ENCODE data around the gene SSR1. TPM values are rescaled to one million over a fixed set of nuclear protein-coding genes. Genes with fewer than 3 reads are reported as not detected.

SSR1 gene
- total RNA-seq, 1 donor from 2014 or later, result 289 TPM

GRCh38 chr6:7243179-7243981 lies 69.6 kb downstream of the SSR1 start:
- Mint-ChIP-seq H3K4me1 (ENCODE audit: low read depth, unreplicated experiment) (peaks cover 21% of the 10 kb centered on the region), H3K27me3 (ENCODE audit: low read depth, unreplicated experiment) (no peaks in the 10 kb centered on the region), H3K9me3 (ENCODE audit: unreplicated experiment) (no peaks in the 10 kb centered on the region), H3K4me3 (ENCODE audit: unreplicated experiment) (peak overlapping the region; percentile 50), H3K36me3 (ENCODE audit: low read depth, unreplicated experiment) (peaks cover 25% of the 10 kb centered on the region), H3K27ac (ENCODE audit: unreplicated experiment) (peak overlapping the region; percentile 94)
- peaks cover 17% of the 10 kb centered on the region for H3K4me1 ChIP-seq (ENCODE audit: insufficient read depth, low read length)
- H3K27me3 ChIP-seq (ENCODE audit: insufficient read depth, low read length), result no peaks in the 10 kb centered on the region
- TF ChIP-seq, protein P1, sequence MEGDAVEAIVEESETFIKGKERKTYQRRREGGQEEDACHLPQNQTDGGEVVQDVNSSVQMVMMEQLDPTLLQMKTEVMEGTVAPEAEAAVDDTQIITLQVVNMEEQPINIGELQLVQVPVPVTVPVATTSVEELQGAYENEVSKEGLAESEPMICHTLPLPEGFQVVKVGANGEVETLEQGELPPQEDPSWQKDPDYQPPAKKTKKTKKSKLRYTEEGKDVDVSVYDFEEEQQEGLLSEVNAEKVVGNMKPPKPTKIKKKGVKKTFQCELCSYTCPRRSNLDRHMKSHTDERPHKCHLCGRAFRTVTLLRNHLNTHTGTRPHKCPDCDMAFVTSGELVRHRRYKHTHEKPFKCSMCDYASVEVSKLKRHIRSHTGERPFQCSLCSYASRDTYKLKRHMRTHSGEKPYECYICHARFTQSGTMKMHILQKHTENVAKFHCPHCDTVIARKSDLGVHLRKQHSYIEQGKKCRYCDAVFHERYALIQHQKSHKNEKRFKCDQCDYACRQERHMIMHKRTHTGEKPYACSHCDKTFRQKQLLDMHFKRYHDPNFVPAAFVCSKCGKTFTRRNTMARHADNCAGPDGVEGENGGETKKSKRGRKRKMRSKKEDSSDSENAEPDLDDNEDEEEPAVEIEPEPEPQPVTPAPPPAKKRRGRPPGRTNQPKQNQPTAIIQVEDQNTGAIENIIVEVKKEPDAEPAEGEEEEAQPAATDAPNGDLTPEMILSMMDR (IDR thresholded peaks at IDR 0.05; ENCODE audit: insufficient read depth, low read depth, low read length), result peak; percentile 93
- TF ChIP-seq EZH2 (IDR thresholded peaks at IDR 0.05; ENCODE audit: insufficient read depth, low read length), result no peak
- peak overlapping the region; percentile 41 for H3K4me2 ChIP-seq (ENCODE audit: low read length)
- H2AFZ ChIP-seq (ENCODE audit: low read depth, low read length), result no peak overlapping the region
- peaks cover 9% of the 10 kb centered on the region for H3K79me2 ChIP-seq (ENCODE audit: insufficient read depth, low read length)
- no peak overlapping the region for H3K9ac ChIP-seq (ENCODE audit: low read length)
- no peaks in the 10 kb centered on the region for H3K9me3 ChIP-seq (ENCODE audit: insufficient read depth, low read depth, low read length)
- H3K4me3 ChIP-seq (ENCODE audit: insufficient read depth, low read depth, low read length), result no peak overlapping the region
- peaks cover 32% of the 10 kb centered on the region for H4K20me1 ChIP-seq (ENCODE audit: insufficient read depth, low read length)
- no peak overlapping the region for H3K27ac ChIP-seq (ENCODE audit: low read depth, low read length)
- peaks cover 12% of the 10 kb centered on the region for H3K36me3 ChIP-seq (ENCODE audit: insufficient read depth, low read length)
- FAIRE-seq (peak; percentile 81), DNase-seq (ENCODE audit: low read depth) (peak; percentile 33)

- Histone ChIP-seq H3K9ac (ENCODE audit: low read length) (peak overlapping the region; percentile 14), H3K4me2 (ENCODE audit: low read length) (peak overlapping the region; percentile 41), H4K20me1 (ENCODE audit: insufficient read depth, low read length) (peaks cover 34% of the 10 kb centered on the region), H3K27me3 (ENCODE audit: insufficient read depth, low read length) (no peaks in the 10 kb centered on the region), H3K4me3 (ENCODE audit: insufficient read depth, low read depth, low read length) (no peak overlapping the region), H3K27ac (ENCODE audit: low read depth, low read length) (no peak overlapping the region), H2AFZ (ENCODE audit: low read depth, low read length) (no peak overlapping the region), H3K36me3 (ENCODE audit: insufficient read depth, low read length) (peaks cover 11% of the 10 kb centered on the region), H3K9me3 (ENCODE audit: insufficient read depth, low read depth, low read length) (no peaks in the 10 kb centered on the region), H3K79me2 (ENCODE audit: insufficient read depth, low read length) (peaks cover 9% of the 10 kb centered on the region), H3K4me1 (ENCODE audit: insufficient read depth, low read length) (peaks cover 17% of the 10 kb centered on the region)
- H3K4me3 Mint-ChIP-seq (ENCODE audit: unreplicated experiment), result peak overlapping the region; percentile 50
- FAIRE-seq (no peak), DNase-seq (ENCODE audit: low read depth) (no peak)
- peaks cover 25% of the 10 kb centered on the region for H3K36me3 Mint-ChIP-seq (ENCODE audit: low read depth, unreplicated experiment)
- TF ChIP-seq EZH2 (IDR thresholded peaks at IDR 0.05; ENCODE audit: insufficient read depth, low read length), result no peak
- TF ChIP-seq, protein P1 (IDR thresholded peaks at IDR 0.05; ENCODE audit: insufficient read depth, low read depth, low read length), result no peak
- peaks cover 21% of the 10 kb centered on the region for H3K4me1 Mint-ChIP-seq (ENCODE audit: low read depth, unreplicated experiment)
- H3K27me3 Mint-ChIP-seq (ENCODE audit: low read depth, unreplicated experiment), result no peaks in the 10 kb centered on the region
- peak overlapping the region; percentile 94 for H3K27ac Mint-ChIP-seq (ENCODE audit: unreplicated experiment)
- H3K9me3 Mint-ChIP-seq (ENCODE audit: unreplicated experiment), result no peaks in the 10 kb centered on the region
Measured at GRCh38 chr6:7242835-7243178, 70.2 kb downstream of the SSR1 start.

Data from astrocyte (in vitro differentiated cells and primary cell).